ENCODE data around the gene MLEC.

GRCh38 chr12:120653611-120654010 is 33.3 kb upstream of the MLEC start:
- TF ChIP-seq POLR2A (IDR thresholded peaks at IDR 0.05) (no peak), POLR2AphosphoS5 (IDR thresholded peaks at IDR 0.05) (no peak), CTCF (IDR thresholded peaks at IDR 0.05) (no peak)

Measured in breast epithelium (tissue), 3 donors.